Measurements from ENCODE around the gene TAS2R7. TPM values are rescaled to one million over a fixed set of nuclear protein-coding genes. Genes with fewer than 3 reads are reported as not detected.

Gene TAS2R7
- total and polyA plus RNA-seq, 2 donors (not counting 3 experiments of a cell fraction or from before 2014, with no cell fraction given): not detected

DNA sequence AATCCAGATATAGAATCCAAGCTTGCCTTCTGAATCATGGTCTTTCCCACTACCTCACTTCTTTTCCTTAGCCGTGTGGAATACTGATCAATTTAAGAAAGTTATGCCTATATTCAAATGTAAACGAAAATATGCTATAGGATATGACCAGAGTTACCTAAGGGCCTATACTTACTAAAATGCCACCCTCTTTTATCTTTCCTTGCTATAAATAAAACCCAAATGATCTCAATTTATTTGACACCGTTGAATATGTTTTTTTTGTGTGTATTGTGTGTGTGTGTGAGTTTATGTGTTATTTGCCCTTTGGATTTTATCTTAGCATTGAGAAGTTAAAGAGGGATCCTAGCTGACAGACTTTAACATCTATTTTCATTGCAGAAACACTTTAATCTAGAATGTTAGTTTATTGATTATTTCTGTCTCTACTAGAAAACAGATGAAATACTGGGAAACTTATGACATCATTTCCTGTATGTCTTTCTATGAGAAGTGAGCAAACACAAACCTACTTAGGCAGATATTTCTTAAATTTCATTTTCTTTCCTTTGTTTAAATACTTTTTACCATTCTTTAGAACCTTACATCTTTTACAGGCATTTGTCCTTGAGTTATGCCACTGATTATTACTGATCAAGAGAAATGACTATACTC, 9.6 kb upstream of the TAS2R7 start:
- dilution Hi-C loops (cut with MboI; ENCODE audit: extremely low pct_ligation_motif_present, low sequenced_read_pairs) (no loop called here), intact Hi-C loops (cut with micrococcal nuclease) (no loop called here)
- ChIA-PET POLR2A (no interaction called here), CTCF (interaction anchor here (1.3 kb wide), 1 partner anchor 13 kb away, joined by 3 read pairs; no protein-coding TSS in a partner anchor)
- Histone ChIP-seq H3K36me3 (ENCODE audit: control insufficient read depth in 2 of 2, extremely low read depth in 1 of 2, insufficient read depth in 2 of 2, low read length in 2 of 2) (no peaks in the 10 kb centered on the region), H3K4me2 (ENCODE audit: insufficient read depth, low read length) (no peak overlapping the region), H3K79me2 (ENCODE audit: control insufficient read depth, insufficient read depth, low read length) (no peaks in the 10 kb centered on the region), H3K27ac (ENCODE audit: insufficient read depth, low read depth, low read length) (no peak overlapping the region), H3K9me3 (replicated peaks; ENCODE audit: control insufficient read depth, insufficient read depth, low read length) (no peaks in the 10 kb centered on the region), H3K9ac (replicated peaks; ENCODE audit: extremely low read depth, insufficient read depth, low read length) (no peak overlapping the region), H2AFZ (ENCODE audit: low read depth, low read length) (no peak overlapping the region), H3K4me1 (ENCODE audit: control insufficient read depth, extremely low read depth, insufficient read depth, low read length) (no peaks in the 10 kb centered on the region), H3K9me1 (replicated peaks; ENCODE audit: control insufficient read depth, extremely low read depth, insufficient read depth, low read length) (no peaks in the 10 kb centered on the region), H4K20me1 (replicated peaks; ENCODE audit: control insufficient read depth, extremely low read depth, insufficient read depth, low read length) (no peaks in the 10 kb centered on the region), H3K27me3 (ENCODE audit: control insufficient read depth in 2 of 2, insufficient read depth in 2 of 2, low read length in 2 of 2) (peaks cover 6 to 11% of the 10 kb centered on the region in 2 experiments), H3K4me3 (replicated peaks in 1 of 3; ENCODE audit: insufficient read depth in 1 of 3, low read depth in 1 of 3, low read length in 3 of 3) (no peak overlapping the region)
- no peak for TF ChIP-seq JUN (IDR thresholded peaks at IDR 0.05; ENCODE audit: borderline replicate concordance, insufficient read depth, insufficient read length, low read depth)
- no TSS peak for BruUV-seq (replicated peaks)
- DNase-seq (ENCODE audit: low read depth, low spot score) (no peak), FAIRE-seq (no peak)

DNA sequence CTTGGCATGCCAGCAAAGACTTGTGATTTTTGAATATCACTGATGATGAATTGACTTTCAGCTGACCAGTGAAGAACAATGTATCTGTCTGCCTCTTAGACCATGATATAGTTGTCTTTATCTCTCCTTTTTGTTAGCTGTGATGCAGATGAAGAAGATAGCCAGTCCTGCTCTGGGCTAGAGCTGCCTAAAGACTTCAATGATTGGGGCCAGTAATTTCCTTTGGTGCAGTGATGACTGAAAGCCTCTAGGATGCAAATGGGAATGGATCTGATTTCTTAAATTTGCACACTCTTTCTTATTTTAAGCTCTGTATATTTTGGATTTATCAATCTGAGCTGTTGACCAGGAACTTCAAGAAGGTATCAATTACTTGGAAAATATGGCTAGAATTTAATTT, 7.6 kb upstream of the TAS2R7 start, which contains the start of gene TAS2R9:
Gene TAS2R9, minus strand, starts transcription at position 101 of the 400 bp plus-strand sequence. Its CDS starts 93 bp downstream, at position 8.
- no peak within 1 kb of the TSS for H3K27ac ChIP-seq (ENCODE audit: insufficient read depth, low read depth, low read length)
- H3K9me3 ChIP-seq (replicated peaks; ENCODE audit: control insufficient read depth, insufficient read depth, low read length): no peaks in the 10 kb centered on the region
- H3K36me3 ChIP-seq (ENCODE audit: control insufficient read depth in 2 of 2, extremely low read depth in 1 of 2, insufficient read depth in 2 of 2, low read length in 2 of 2): no peaks in the 10 kb centered on the region
- intact Hi-C loops (cut with micrococcal nuclease) (no loop called here), dilution Hi-C loops (cut with MboI; ENCODE audit: extremely low pct_ligation_motif_present, low sequenced_read_pairs) (no loop called here)
- H3K9ac ChIP-seq (replicated peaks; ENCODE audit: extremely low read depth, insufficient read depth, low read length): no peak within 1 kb of the TSS
- no peak for DNase-seq (ENCODE audit: low read depth, low spot score)
- ChIA-PET POLR2A (no interaction called here), CTCF (interaction anchor here (1.0 to 1.3 kb wide), 2 partner anchors 21 to 362 kb away, joined by 3 read pairs; no protein-coding TSS in a partner anchor)
- H3K27me3 ChIP-seq (ENCODE audit: control insufficient read depth in 2 of 2, insufficient read depth in 2 of 2, low read length in 2 of 2): peaks cover 4 to 19% of the 10 kb centered on the region in 2 experiments
- FAIRE-seq: no peak
- no peak within 1 kb of the TSS for H3K4me3 ChIP-seq (replicated peaks in 1 of 3; ENCODE audit: insufficient read depth in 1 of 3, low read depth in 1 of 3, low read length in 3 of 3)
- H3K9me1 ChIP-seq (replicated peaks; ENCODE audit: control insufficient read depth, extremely low read depth, insufficient read depth, low read length): no peaks in the 10 kb centered on the region
- H3K79me2 ChIP-seq (ENCODE audit: control insufficient read depth, insufficient read depth, low read length): no peaks in the 10 kb centered on the region
- no peak within 1 kb of the TSS for H2AFZ ChIP-seq (ENCODE audit: low read depth, low read length)
- H4K20me1 ChIP-seq (replicated peaks; ENCODE audit: control insufficient read depth, extremely low read depth, insufficient read depth, low read length): no peaks in the 10 kb centered on the region
- no peak within 1 kb of the TSS for H3K4me2 ChIP-seq (ENCODE audit: insufficient read depth, low read length)
- no peaks in the 10 kb centered on the region for H3K4me1 ChIP-seq (ENCODE audit: control insufficient read depth, extremely low read depth, insufficient read depth, low read length)
- TF ChIP-seq EZH2 (IDR thresholded peaks at IDR 0.05; ENCODE audit: borderline replicate concordance, low read depth, low read length, severe bottlenecking): no peak
- TF ChIP-seq FOS (IDR thresholded peaks at IDR 0.05; ENCODE audit: borderline replicate concordance, insufficient read depth, low read length): no peak
- no peak for TF ChIP-seq GATA2 (IDR thresholded peaks at IDR 0.05; ENCODE audit: insufficient read depth, insufficient read length, low read depth, low read length)
- no peak for TF ChIP-seq CTCF (IDR thresholded peaks at IDR 0.05; ENCODE audit: extremely low read depth in 1 of 2, insufficient read depth in 1 of 2, low read depth in 1 of 2, low read length in 2 of 2)
- no TSS peak for BruUV-seq (replicated peaks)
